Tibial nerve (tissue), 4 donors: ENCODE data around the gene NHERF1. TPM values are rescaled to one million over a fixed set of nuclear protein-coding genes. Genes with fewer than 3 reads are reported as not detected.

Source experiments
- DNase-seq, 2 donors: peaks; one replicate each; pipeline ENCODE4 v3.0.0-alpha.2; 2019; ENCODE audit warnings: low spot score in 2 of 2
- H3K27ac ChIP-seq, 4 donors: fragments of 200-600 bp; sonication (generic) in 3 of 4; one replicate each; pipeline ENCODE4 v1.5.1; 2017 to 2019; ENCODE audit warnings: mild to moderate bottlenecking in 1 of 4
- H3K27me3 ChIP-seq, 2 donors: fragments of 200-600 bp; sonication (generic) in 1 of 2; one replicate each; pipeline versions ENCODE4 v1.5.1 to v1.6.0; 2017 to 2019
- H3K36me3 ChIP-seq, 3 donors: fragments of 200-600 bp; sonication (generic); one replicate each; pipeline ENCODE4 v1.5.1; 2018 to 2019
- H3K4me1 ChIP-seq, 4 donors: fragments of 200-600 bp; sonication (generic) in 3 of 4; one replicate each; pipeline ENCODE4 v1.5.1; 2017 to 2019
- H3K4me3 ChIP-seq, 4 donors: fragments of 200-600 bp; sonication (generic) in 3 of 4; one replicate each; pipeline ENCODE4 v1.5.1; 2017 to 2019; ENCODE audit warnings: mild to moderate bottlenecking in 1 of 4, moderate library complexity in 1 of 4
- H3K9me3 ChIP-seq, 4 donors: fragments of 200-600 bp; sonication (generic) in 3 of 4; one replicate each; pipeline ENCODE4 v1.5.1; 2017 to 2019
- EP300 ChIP-seq, 2 donors: sonication (generic); formaldehyde crosslinking; IDR thresholded peaks; one replicate each; pipeline ENCODE4 v1.6.1; 2017; ENCODE audit warnings: antibody characterized with exemption in 2 of 2, mild to moderate bottlenecking in 1 of 2
- POLR2A ChIP-seq, 2 donors: fragments of 450-650 bp; IDR thresholded peaks; one replicate each; pipeline ENCODE4 v1.6.1; 2017; ENCODE audit warnings: antibody characterized with exemption in 2 of 2, mild to moderate bottlenecking in 2 of 2, moderate library complexity in 2 of 2
- WGBS, 2 donors: methylation state at CpG; one replicate each; pipeline ENCODE4 v1.1.5; 2018; 5-methylcytosine and 5-hydroxymethylcytosine counted together
- total RNA-seq, 4 donors: library from RNA; depleted of rRNA; stranded (reverse); fragments of >200 nt; gene quantifications; one replicate each; pipeline ENCODE4 v1.1.0, GENCODE V29; 2016
- TF ChIP-seq, protein P1 (sequence below), 5 experiments: fragments of 200-600 bp in 3 of 5; fragments of 450-650 bp in 2 of 5; sonication (generic) in 3 of 5; IDR thresholded peaks; one replicate each; pipeline ENCODE4 v1.5.1; 2016 to 2019; ENCODE audit warnings: antibody characterized with exemption in 5 of 5, mild to moderate bottlenecking in 3 of 5, moderate library complexity in 2 of 5

The NHERF1 gene
- total RNA-seq, 4 donors from 2014 or later: 42.2 to 55.2 (median 53.0) TPM

DNA sequence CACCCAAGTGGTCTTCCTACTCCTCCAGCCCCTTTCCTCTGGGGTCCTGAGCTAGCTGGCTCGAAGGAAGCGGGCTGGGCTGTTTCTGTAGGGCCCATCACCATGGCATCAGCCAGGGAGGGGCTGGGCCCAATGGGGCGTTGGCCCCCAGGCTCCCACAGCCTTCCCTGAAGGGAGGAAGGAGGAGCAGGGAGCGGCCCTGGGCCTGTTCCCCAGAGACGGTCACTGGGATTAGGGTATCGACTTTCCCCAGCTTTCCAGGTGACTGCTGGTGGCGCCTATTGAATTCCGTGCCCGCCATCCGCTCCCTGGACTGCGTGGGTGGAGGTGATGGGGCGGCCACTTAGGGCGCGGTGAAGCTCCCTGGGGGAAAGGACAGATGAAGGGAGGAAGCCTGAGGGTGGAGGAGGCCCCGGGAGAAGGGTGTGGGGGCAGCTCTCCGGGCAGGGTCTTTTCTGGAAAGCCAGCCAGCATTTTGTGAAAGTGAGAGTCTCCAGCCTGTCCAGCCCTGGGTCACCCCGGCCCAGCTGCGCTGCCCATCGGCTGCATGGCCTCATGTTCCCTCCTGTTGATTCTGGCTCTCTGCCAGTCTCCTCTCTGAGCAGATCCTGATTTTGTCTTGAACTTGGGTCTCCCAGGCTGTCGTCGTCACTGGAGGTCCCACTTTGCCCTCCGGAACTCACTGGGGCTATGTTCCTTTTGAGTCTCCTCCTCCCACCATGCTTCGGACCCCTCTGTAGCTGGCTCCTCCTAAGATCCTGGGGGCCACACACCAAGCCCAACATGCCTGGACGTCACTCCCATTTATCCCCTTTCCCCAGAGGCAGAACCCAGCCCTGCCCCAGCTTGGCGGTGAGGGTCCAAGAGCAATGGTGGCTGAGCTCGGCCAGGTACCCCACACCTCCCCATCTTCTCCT lies 9.8 kb downstream of the NHERF1 start:
- peak in 1 of 2 donors; percentile 48 for DNase-seq
- peak overlapping the region; percentile 53 to 91 (median 82) for H3K27ac ChIP-seq
- no peaks in the 10 kb centered on the region for H3K27me3 ChIP-seq
- H3K9me3 ChIP-seq: no peaks in the 10 kb centered on the region
- peak overlapping the region in 2 of 4 donors; percentile 7 to 21 for H3K4me3 ChIP-seq
- TF ChIP-seq POLR2A (IDR thresholded peaks at IDR 0.05) (no peak), EP300 (IDR thresholded peaks at IDR 0.05) (no peak)
- TF ChIP-seq, protein P1, sequence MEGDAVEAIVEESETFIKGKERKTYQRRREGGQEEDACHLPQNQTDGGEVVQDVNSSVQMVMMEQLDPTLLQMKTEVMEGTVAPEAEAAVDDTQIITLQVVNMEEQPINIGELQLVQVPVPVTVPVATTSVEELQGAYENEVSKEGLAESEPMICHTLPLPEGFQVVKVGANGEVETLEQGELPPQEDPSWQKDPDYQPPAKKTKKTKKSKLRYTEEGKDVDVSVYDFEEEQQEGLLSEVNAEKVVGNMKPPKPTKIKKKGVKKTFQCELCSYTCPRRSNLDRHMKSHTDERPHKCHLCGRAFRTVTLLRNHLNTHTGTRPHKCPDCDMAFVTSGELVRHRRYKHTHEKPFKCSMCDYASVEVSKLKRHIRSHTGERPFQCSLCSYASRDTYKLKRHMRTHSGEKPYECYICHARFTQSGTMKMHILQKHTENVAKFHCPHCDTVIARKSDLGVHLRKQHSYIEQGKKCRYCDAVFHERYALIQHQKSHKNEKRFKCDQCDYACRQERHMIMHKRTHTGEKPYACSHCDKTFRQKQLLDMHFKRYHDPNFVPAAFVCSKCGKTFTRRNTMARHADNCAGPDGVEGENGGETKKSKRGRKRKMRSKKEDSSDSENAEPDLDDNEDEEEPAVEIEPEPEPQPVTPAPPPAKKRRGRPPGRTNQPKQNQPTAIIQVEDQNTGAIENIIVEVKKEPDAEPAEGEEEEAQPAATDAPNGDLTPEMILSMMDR (IDR thresholded peaks at IDR 0.05): no peak
- WGBS, 2 donors: 11 to 34% methylated on average over 21 to 24 of the region's 26 CpGs
- H3K4me1 ChIP-seq: peaks cover 5 to 98% (median 74%) of the 10 kb centered on the region in 4 donors
- no peaks in the 10 kb centered on the region for H3K36me3 ChIP-seq

DNA sequence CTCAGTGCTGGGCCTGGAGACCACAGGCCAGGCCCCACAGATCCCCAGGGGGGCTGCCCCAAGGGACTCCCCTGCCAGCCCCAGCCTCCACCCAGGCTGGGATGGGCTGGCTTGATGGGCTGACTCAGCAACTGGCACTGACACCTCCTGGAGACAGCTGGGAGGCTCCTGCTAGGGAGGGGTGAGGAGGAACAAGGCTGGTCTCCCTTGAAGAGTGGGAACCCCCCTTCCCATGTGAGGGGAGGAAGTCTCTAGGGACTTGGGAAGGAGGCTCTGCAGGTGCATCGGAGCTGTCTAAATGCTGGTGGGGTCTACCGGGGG lies 10.4 kb downstream of the NHERF1 start:
- no peaks in the 10 kb centered on the region for H3K36me3 ChIP-seq
- H3K27ac ChIP-seq: peak overlapping the region; percentile 53 to 91 (median 82)
- H3K4me3 ChIP-seq: no peak overlapping the region
- 42 to 52% methylated on average over 2 of the region's 2 CpGs for WGBS, 2 donors
- peaks cover 5 to 98% (median 79%) of the 10 kb centered on the region in 4 donors for H3K4me1 ChIP-seq
- no peak for DNase-seq
- TF ChIP-seq EP300 (IDR thresholded peaks at IDR 0.05): no peak
- TF ChIP-seq POLR2A (IDR thresholded peaks at IDR 0.05): no peak
- TF ChIP-seq, protein P1 (IDR thresholded peaks at IDR 0.05): no peak
- H3K27me3 ChIP-seq: no peaks in the 10 kb centered on the region
- no peaks in the 10 kb centered on the region for H3K9me3 ChIP-seq

DNA sequence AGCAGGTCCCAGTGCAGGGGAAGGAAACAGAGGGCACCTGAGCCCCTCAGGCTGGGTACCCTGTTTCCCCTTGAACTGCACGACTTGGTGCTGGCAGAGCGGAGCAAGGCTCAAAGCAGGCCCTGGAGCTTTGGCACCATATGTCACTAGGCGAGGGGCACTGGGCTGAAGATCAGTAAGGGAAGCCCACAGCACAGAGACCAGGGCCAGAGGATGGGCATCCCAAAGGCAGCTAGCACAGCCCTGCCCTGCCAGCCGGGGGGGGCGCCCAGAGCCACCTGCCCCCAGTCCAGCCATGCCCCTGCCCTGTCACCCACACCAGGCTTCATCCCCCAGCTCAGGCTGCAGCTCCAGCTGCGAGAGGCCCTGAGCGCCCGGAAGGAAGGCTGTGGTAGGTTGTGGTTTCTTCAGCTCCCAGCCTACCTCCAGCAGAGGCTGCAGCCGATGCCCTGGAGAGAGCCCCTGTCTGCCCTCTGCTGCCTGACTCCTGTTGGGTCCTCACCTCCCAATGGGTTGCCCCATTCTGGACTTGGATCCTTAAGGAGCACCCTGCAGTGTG lies 10.9 kb downstream of the NHERF1 start:
- Histone ChIP-seq H3K4me1 (peaks cover 5 to 99% (median 80%) of the 10 kb centered on the region in 4 donors), H3K4me3 (no peak overlapping the region), H3K9me3 (no peaks in the 10 kb centered on the region), H3K36me3 (no peaks in the 10 kb centered on the region), H3K27me3 (no peaks in the 10 kb centered on the region), H3K27ac (peak overlapping the region; percentile 53 to 91 (median 82))
- 59 to 63% methylated on average over 4 to 9 of the region's 9 CpGs for WGBS, 2 donors
- DNase-seq: no peak
- TF ChIP-seq EP300 (IDR thresholded peaks at IDR 0.05) (no peak), POLR2A (IDR thresholded peaks at IDR 0.05) (no peak)
- TF ChIP-seq, protein P1 (IDR thresholded peaks at IDR 0.05): no peak

DNA sequence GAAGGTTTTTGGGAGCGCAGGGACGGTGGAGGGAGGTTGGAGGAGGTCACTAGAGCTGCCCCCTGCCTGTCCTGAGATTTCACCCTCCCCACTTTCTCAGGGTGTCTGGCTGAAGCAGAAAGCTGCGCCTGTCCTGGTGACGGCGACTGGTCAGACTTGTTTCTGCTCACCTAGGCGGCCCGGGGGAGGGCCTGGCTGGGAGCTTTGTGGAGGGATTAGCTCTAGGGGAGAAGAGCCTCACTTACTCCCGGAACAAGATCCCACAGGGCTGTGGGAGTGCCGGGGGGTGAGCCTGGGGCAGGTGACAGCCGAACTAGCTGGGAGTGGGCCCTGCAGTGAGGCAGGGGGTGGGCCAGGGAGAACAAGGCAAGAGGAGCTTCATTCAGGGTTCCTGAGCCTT lies 11.5 kb downstream of the NHERF1 start:
- no peaks in the 10 kb centered on the region for H3K36me3 ChIP-seq
- TF ChIP-seq, protein P1 (IDR thresholded peaks at IDR 0.05): no peak
- TF ChIP-seq POLR2A (IDR thresholded peaks at IDR 0.05): no peak
- no peaks in the 10 kb centered on the region for H3K9me3 ChIP-seq
- no peaks in the 10 kb centered on the region for H3K27me3 ChIP-seq
- no peak for DNase-seq
- peak overlapping the region; percentile 8 to 91 (median 82) for H3K27ac ChIP-seq
- H3K4me1 ChIP-seq: peaks cover 5 to 97% (median 79%) of the 10 kb centered on the region in 4 donors
- 46 to 60% methylated on average over 10 of the region's 10 CpGs for WGBS, 2 donors
- no peak overlapping the region for H3K4me3 ChIP-seq
